ENCODE data around the gene NLRC4. TPM values are rescaled to one million over a fixed set of nuclear protein-coding genes. Genes with fewer than 3 reads are reported as not detected.

The NLRC4 gene
- total and polyA plus RNA-seq, 2 of the 8 experiments (the other 6 are each of a cell fraction or from before 2014, with no cell fraction given) = not detected

DNA sequence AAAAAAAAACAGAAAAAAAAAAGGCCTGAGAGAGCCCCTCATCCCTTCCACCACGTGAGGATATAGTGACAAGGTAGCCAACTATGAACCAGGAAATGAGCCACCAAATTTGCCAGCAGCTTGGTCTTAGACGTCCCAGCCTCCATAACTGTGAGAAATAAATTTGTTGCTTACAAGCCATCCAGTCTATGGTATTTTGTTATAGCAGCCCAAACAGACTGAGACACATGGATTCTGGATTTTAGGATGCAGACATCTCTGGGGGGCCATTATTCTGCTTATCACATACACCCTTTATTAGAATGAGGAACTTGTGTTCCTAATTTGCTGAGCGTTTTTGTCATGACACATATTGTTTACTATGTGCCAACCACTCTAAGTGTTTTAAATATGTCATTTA lies 7.6 kb upstream of the NLRC4 start:
- no peak overlapping the region for H3K27ac ChIP-seq (ENCODE audit: low read depth, low read length)
- H3K56ac ChIP-seq (replicated peaks; ENCODE audit: insufficient read length, low read depth, low read length) = no peak overlapping the region
- H3K9ac ChIP-seq (replicated peaks in 1 of 4; ENCODE audit: extremely low read depth in 1 of 4, low read depth in 3 of 4, low read length in 3 of 4) = no peak overlapping the region
- 49% methylated on average over 3 of the region's 3 CpGs; no CpG with 5 or more reads in 1 of the 2 experiments for WGBS, 2 experiments (ENCODE audit: extremely low coverage in 1 of 2, insufficient coverage in 1 of 2, insufficient read length in 1 of 2, insufficient replicate concordance in 2 of 2, low coverage in 1 of 2, low lambda C conversion rate in 2 of 2, missing lambda C conversion rate in 1 of 2)
- no peaks in the 10 kb centered on the region for H3K36me3 ChIP-seq (ENCODE audit: control insufficient read depth in 2 of 4, insufficient read depth in 4 of 4, low read length in 3 of 4)
- H4K20me1 ChIP-seq (replicated peaks in 1 of 2; ENCODE audit: control insufficient read depth in 1 of 2, insufficient read depth in 2 of 2, low read length in 2 of 2) = no peaks in the 10 kb centered on the region
- H2BK15ac ChIP-seq (ENCODE audit: low read length) = no peak overlapping the region
- no peak overlapping the region for H4K8ac ChIP-seq (ENCODE audit: extremely low read depth, insufficient read depth, low read length)
- H3K4me2 ChIP-seq (ENCODE audit: insufficient read depth in 1 of 2, low read depth in 2 of 2, low read length in 2 of 2) = no peak overlapping the region
- no peak overlapping the region for H3K18ac ChIP-seq (ENCODE audit: extremely low read depth, low read length)
- H2BK20ac ChIP-seq (ENCODE audit: low read length) = no peak overlapping the region
- ChIA-PET CTCF (ENCODE audit: partially characterized antibody) (interaction anchor here (1.5 kb wide), 1 partner anchor 14 kb away, joined by 5 read pairs; no protein-coding TSS in a partner anchor), POLR2A (ENCODE audit: partially characterized antibody) (no interaction called here)
- no peak overlapping the region for H3K4ac ChIP-seq (replicated peaks; ENCODE audit: insufficient read length, low read depth, low read length)
- H3K4me1 ChIP-seq (replicated peaks in 1 of 4; ENCODE audit: control insufficient read depth in 3 of 4, insufficient read depth in 4 of 4, low read length in 3 of 4) = peaks cover 0 to 1% (median 0%) of the 10 kb centered on the region in 4 experiments; a peak in 1 of 7 replicates
- H3K27me3 ChIP-seq (replicated peaks in 1 of 4; ENCODE audit: control insufficient read depth in 3 of 4, extremely low read depth in 1 of 4, insufficient read depth in 3 of 4, low read length in 3 of 4) = no peaks in the 10 kb centered on the region
- no peak overlapping the region for H3K14ac ChIP-seq (ENCODE audit: insufficient read length)
- no peak overlapping the region for H4K5ac ChIP-seq (ENCODE audit: insufficient read length, low read depth, low read length)
- H2AK5ac ChIP-seq (ENCODE audit: low read depth, low read length) = no peak overlapping the region
- H4K91ac ChIP-seq (replicated peaks; ENCODE audit: insufficient read length, low read length) = no peak overlapping the region
- DNase-seq (ENCODE audit: low read depth in 1 of 2, low spot score in 2 of 2) = no peak
- no peak overlapping the region for H2BK120ac ChIP-seq (replicated peaks; ENCODE audit: low read depth, low read length)
- no peak overlapping the region for H3K23ac ChIP-seq (ENCODE audit: insufficient read length)
- H3K23me2 ChIP-seq (ENCODE audit: low read depth, low read length) = peaks cover under 1% of the 10 kb centered on the region; the same call in 1 of the 2 replicates
- H2BK5ac ChIP-seq (ENCODE audit: low read depth, low read length) = no peak overlapping the region
- H2BK12ac ChIP-seq (ENCODE audit: low read depth, low read length) = no peak overlapping the region
- no peak for FAIRE-seq
- H3K4me3 ChIP-seq (ENCODE audit: extremely low read depth in 1 of 4, insufficient read depth in 2 of 4, low read depth in 3 of 4, low read length in 4 of 4) = no peak overlapping the region
- H3K79me1 ChIP-seq (ENCODE audit: low read depth, low read length) = no peaks in the 10 kb centered on the region
- no peaks in the 10 kb centered on the region for H3K9me3 ChIP-seq (ENCODE audit: insufficient read depth in 2 of 2, low read depth in 1 of 2, low read length in 1 of 2)
- H2AFZ ChIP-seq (ENCODE audit: low read length) = no peak overlapping the region
- no peaks in the 10 kb centered on the region for H3K79me2 ChIP-seq (ENCODE audit: control insufficient read depth in 1 of 2, insufficient read depth in 2 of 2, low read length in 2 of 2)
- no peak for TF ChIP-seq EP300 (IDR thresholded peaks at IDR 0.05; ENCODE audit: borderline replicate concordance in 1 of 2, low read depth in 2 of 2, low read length in 2 of 2)
- TF ChIP-seq YY1 (IDR thresholded peaks at IDR 0.05; ENCODE audit: low read depth, low read length) = no peak
- no peak for TF ChIP-seq TCF12 (IDR thresholded peaks at IDR 0.05; ENCODE audit: low read depth, low read length)
- TF ChIP-seq, protein P1, sequence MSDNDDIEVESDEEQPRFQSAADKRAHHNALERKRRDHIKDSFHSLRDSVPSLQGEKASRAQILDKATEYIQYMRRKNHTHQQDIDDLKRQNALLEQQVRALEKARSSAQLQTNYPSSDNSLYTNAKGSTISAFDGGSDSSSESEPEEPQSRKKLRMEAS (IDR thresholded peaks at IDR 0.05) = no peak
- no peak for TF ChIP-seq BACH1 (IDR thresholded peaks at IDR 0.05; ENCODE audit: low read length)
- TF ChIP-seq SP4 (IDR thresholded peaks at IDR 0.05; ENCODE audit: low read length) = no peak
- no peak for TF ChIP-seq CBX8 (IDR thresholded peaks at IDR 0.05; ENCODE audit: borderline replicate concordance, low read depth, low read length)
- no peak for TF ChIP-seq SP1 (IDR thresholded peaks at IDR 0.05; ENCODE audit: low read depth, low read length)
- no peak for TF ChIP-seq ASH2L (IDR thresholded peaks at IDR 0.05; ENCODE audit: low read length)
- no peak for TF ChIP-seq JUN (IDR thresholded peaks at IDR 0.05; ENCODE audit: low read depth, low read length)
- TF ChIP-seq TAF1 (IDR thresholded peaks at IDR 0.05; ENCODE audit: low read depth, low read length) = no peak
- no peak for TF ChIP-seq PHF8 (conservative IDR thresholded peaks at IDR 0.05; ENCODE audit: low read depth, low read length)
- TF ChIP-seq SP2 (IDR thresholded peaks at IDR 0.05; ENCODE audit: low read length) = no peak
- TF ChIP-seq, protein P2, sequence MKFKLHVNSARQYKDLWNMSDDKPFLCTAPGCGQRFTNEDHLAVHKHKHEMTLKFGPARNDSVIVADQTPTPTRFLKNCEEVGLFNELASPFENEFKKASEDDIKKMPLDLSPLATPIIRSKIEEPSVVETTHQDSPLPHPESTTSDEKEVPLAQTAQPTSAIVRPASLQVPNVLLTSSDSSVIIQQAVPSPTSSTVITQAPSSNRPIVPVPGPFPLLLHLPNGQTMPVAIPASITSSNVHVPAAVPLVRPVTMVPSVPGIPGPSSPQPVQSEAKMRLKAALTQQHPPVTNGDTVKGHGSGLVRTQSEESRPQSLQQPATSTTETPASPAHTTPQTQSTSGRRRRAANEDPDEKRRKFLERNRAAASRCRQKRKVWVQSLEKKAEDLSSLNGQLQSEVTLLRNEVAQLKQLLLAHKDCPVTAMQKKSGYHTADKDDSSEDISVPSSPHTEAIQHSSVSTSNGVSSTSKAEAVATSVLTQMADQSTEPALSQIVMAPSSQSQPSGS (IDR thresholded peaks at IDR 0.05; ENCODE audit: low read length) = no peak

Data from H1 (cell line).